ENCODE data around the gene PSMB7. TPM values are rescaled to one million over a fixed set of nuclear protein-coding genes. Genes with fewer than 3 reads are reported as not detected.

The PSMB7 gene
- total RNA-seq, 1 donor from 2014 or later, result 181 TPM

DNA sequence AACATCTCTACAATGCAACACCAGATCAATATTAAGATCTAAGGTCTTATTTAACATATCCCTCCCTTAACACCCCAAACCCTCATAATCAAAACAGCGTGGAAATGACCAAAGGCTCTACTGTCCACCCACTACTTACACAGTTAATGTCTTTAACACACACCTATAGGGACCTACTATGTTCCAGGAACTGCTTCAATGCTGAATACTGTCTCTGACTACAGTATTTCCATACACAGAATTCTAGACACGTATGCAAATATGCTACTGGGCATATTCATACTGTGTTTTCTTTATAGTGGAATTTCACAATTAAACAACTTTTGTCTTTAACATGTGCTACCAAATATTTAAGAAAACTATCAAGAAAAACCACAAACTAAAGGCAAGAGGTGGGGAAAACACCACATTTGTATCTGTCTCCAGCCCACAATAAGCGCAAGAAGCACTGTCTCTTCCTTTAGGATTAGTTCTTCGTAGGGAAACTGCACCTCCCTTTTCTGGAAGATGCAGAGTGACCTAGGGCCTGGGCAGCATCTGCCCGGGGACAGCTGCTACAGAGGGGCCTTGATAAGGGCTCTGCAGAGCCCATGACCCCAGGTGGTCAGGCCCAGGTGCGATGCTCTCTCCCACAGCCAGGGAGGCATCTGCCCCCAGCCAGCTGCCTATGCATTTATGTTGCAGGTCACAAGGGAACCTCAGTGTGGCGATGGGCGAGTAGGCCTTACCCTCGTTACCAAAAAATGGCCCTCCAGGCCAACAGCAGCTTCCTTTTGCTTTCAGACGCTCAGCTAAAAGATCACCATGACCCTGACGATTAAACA is 55.2 kb downstream of the PSMB7 start:
- no peak for FAIRE-seq
- DNase-seq (ENCODE audit: low spot score in 2 of 2), result no peak

GRCh38 chr9:124359426-124359825 is 55.8 kb downstream of the PSMB7 start:
- no peak for DNase-seq (ENCODE audit: low spot score in 2 of 2)
- no peak for FAIRE-seq

GRCh38 chr9:124358631-124359030 is 56.6 kb downstream of the PSMB7 start:
- FAIRE-seq, result no peak
- DNase-seq (ENCODE audit: low spot score in 2 of 2), result no peak

GRCh38 chr9:124357721-124358361 is 57.4 kb downstream of the PSMB7 start:
- DNase-seq (ENCODE audit: low spot score in 2 of 2) (no peak), FAIRE-seq (no peak)

- FAIRE-seq (no peak), DNase-seq (ENCODE audit: low spot score in 2 of 2) (no peak)
These were observed 58.4 kb downstream of the PSMB7 start for GRCh38 chr9:124356745-124357390.

DNA sequence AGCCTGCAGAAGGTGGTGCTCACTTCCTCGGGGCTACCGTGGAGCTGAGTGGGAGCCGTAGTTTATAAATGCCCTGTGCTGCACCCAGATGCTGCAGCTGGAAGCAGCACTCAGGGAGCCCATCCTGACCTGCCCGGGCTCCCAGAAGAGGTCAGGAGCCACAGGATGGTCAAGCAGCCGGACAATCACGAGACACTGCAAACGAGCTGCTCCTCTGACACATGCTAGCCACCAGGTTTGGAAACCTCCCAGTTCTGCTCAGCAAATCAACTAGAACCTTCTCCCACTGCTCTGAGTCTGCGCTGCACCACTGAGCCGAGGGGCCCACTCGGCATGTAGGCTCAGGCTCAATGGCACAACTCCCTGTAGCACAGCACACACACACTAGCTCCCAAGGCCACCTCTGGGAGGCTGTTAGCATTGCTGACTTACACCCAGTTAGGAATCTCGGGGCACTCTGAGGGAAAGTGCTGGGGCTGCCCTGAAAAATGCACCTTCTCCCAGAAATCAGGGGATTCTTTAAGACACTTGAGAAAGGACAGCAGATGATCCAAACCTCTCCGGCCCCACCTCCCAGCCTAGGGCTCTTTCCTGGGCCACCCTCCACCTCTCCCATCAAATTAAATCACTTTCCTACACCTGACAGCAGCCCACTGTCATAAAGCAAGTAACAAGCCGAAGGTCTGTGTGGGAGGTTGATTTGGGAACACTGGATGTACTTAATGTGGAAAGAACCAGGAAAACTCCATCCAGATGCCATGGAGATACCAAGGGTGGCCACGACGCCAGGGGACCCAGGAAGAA is 59.1 kb downstream of the PSMB7 start:
- DNase-seq (ENCODE audit: low spot score in 2 of 2) (no peak), FAIRE-seq (no peak)

- FAIRE-seq, result no peak
- no peak for DNase-seq (ENCODE audit: low spot score in 2 of 2)
These were observed 60.0 kb downstream of the PSMB7 start for GRCh38 chr9:124355039-124355940.

DNA sequence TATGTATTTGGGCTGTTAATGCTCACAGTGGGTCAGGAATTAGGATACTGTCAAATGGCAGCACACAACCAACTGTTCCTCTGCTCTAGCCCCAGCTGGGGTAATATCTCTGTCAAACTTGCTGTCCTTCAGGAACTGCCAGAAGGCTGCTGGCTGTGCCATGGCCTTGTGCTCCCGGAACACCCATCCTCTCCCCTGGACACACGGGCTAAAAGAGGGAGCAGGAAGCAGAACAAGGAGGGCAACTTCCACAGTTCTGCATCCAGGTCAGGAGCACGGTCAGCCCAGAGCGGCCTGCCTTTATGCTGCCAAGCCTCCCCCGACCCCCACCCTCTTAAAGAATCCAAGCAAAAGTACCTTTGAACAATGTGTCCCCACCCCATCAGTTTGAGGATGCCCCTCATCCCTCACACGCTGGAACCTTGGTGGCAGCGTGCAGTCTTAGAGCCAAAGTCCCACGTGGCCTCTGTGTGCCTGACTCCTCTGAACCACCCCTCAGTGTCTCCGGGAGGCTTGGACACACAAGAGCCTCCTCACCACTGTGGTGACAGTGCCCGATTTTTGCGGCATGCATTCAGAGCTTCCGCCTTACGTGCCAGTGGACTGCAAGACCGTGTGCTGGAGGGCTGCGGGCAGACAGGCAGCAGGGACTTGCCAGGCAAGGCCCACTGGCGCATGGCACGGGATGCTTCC is 60.8 kb downstream of the PSMB7 start:
- FAIRE-seq, result no peak
- DNase-seq (ENCODE audit: low spot score in 2 of 2), result no peak

DNA sequence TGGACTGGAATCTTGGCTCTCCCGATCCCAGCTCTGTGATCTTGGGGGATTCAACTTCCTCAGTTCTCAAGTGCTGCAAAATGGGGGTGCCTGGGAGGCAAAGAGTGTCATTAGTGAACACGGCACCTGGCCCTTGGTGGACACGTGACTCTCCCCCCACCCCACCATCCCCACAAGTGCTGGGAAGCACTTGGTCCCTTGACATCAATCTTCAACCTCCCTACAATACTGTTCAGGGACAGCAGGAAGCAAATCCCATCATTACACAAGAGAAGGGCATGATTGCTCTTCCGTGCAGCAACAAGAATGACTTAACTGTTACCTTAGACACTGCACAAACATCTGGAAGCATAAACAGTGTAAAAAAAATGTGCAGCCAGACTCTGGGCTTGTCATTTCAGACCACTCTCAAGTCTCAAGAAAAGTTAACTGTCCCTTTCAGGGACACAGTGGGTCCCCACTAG is 61.4 kb downstream of the PSMB7 start:
- DNase-seq (ENCODE audit: low spot score in 2 of 2), result no peak
- FAIRE-seq, result no peak

DNA sequence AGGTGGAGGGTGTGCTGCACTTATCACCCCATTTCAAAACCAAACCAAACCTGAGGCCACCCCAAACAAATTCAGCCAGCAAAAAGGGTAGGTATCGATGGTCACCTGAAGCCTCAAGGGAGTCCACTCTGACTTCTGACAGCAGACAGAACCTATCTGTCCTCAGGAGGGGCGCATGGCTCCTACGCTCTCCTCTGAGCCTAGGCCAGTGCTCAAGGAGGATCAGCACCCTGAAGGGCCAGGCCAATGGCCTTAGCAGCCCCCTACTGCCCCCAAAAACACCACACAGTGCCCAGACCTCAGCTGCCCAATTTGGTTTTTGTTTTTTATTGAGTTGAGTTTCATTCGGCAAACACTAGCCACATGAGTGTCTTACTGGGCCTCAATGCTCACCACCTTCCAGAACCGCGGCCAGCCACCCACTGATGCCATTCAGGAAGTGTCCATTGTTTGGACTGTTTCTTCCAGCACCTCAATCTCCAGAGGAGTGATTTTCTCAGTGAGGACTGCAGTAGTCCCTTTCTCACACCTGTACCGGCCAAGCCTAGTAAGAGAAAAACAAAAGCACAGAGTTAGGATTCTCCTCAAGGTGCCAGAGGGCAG is 62.0 kb downstream of the PSMB7 start:
- FAIRE-seq, result no peak
- no peak for DNase-seq (ENCODE audit: low spot score in 2 of 2)

- no peak for FAIRE-seq
- no peak for DNase-seq (ENCODE audit: low spot score in 2 of 2)
These were observed 62.6 kb downstream of the PSMB7 start for GRCh38 chr9:124352616-124353015.

GRCh38 chr9:124351672-124352468 is 63.4 kb downstream of the PSMB7 start:
- FAIRE-seq (no peak), DNase-seq (ENCODE audit: low spot score in 2 of 2) (no peak)

DNA sequence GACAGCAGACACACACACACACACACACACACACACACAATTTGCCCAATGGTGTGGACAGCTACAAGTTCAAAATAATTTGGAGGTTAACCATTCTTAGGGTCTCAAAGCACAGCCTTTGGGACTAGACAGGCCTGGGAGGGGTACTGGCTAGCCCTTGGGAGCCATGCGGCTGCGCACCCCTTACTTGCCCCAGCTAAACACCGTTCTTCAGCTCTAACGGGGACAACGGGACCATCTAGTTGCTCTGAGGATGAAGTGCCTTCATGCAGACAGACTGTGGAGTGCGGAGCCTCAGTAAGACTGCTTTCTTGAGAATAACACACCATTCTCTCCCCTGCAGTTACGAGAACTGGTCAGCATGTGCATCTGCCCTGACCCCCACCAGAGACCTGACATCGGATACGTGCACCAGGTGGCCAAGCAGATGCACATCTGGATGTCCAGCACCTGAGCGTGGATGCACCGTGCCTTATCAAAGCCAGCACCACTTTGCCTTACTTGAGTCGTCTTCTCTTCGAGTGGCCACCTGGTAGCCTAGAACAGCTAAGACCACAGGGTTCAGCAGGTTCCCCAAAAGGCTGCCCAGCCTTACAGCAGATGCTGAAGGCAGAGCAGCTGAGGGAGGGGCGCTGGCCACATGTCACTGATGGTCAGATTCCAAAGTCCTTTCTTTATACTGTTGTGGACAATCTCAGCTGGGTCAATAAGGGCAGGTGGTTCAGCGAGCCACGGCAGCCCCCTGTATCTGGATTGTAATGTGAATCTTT is 64.6 kb downstream of the PSMB7 start:
- FAIRE-seq, result no peak

GRCh38 chr9:124349675-124350493 is 65.4 kb downstream of the PSMB7 start:
- DNase-seq (ENCODE audit: low spot score in 2 of 2), result no peak
- FAIRE-seq, result no peak

More for the DNA sequence above, 64.6 kb downstream of the PSMB7 start:
- DNase-seq (ENCODE audit: low spot score in 2 of 2), result no peak

- FAIRE-seq (no peak), DNase-seq (ENCODE audit: low spot score in 2 of 2) (no peak)
These were observed 66.0 kb downstream of the PSMB7 start for GRCh38 chr9:124349267-124349666.

DNA sequence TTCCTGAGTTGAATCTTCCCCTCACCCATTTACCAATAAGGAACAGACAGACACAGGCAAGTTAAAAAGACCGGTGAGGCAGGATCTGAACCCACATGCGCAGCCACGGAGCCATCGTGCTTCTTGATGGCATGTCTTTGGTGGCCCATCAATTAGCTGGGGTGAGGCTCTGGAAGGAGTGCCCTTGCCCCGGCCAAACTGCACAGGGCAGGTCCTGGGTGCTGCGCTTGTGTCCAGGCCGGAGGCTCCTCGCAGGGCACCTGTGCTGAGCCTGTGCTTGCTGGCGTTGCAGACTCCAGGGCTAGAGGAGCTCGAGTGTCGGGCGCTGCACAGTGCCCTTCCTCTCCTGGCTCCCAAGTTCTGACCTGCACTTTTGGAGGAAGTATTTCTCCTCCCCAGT is 66.4 kb downstream of the PSMB7 start:
- DNase-seq (ENCODE audit: low spot score in 2 of 2), result no peak
- FAIRE-seq, result no peak

Data from frontal cortex (tissue), 4 donors.